MCF 10A (cell line): ENCODE results near the gene TYRO3. TPM values are rescaled to one million over a fixed set of nuclear protein-coding genes. Genes with fewer than 3 reads are reported as not detected.
"Not testable (repeated sequence)": the region's sequence is repeated elsewhere in the genome, so short reads cannot be mapped to it uniquely, and the experiment has no call there.

Experiments
- BruUV-seq: library from RNA; stranded (reverse); fragments of 400-500 nt; replicated peaks from 2 replicates; lab custom pipeline; 2021; lab: Mats Ljungman, UMichigan
- CTCF ChIA-PET: fragments of 300-600 bp; sonication (Branson Sonifier 250); formaldehyde crosslinking; extraction: SDS; loops from one replicate; lab custom pipeline; 2021; ENCODE audit warnings: antibody characterized with exemption, inconsistent platforms; lab: Yijun Ruan, JAX
- POLR2A ChIA-PET: fragments of 300-600, 350-650 bp; sonication (Branson Sonifier 250); formaldehyde crosslinking; extraction: SDS; loops from one replicate; lab custom pipeline; 2020; ENCODE audit warnings: antibody characterized with exemption, inconsistent platforms; lab: Yijun Ruan, JAX
- DNase-seq: peaks from one replicate; pipeline ENCODE4 v3.0.0-alpha.2; 2018; ENCODE audit not compliant: unreplicated experiment
- H3K27ac Mint-ChIP-seq: one replicate; pipeline ENCODE4 v1.8.0; 2022; ENCODE audit warnings: mild to moderate bottlenecking, low read depth, mixed read lengths; ENCODE audit not compliant: unreplicated experiment
- H3K27me3 Mint-ChIP-seq: one replicate; pipeline ENCODE4 v1.8.0; 2022; ENCODE audit warnings: mixed read lengths; ENCODE audit not compliant: insufficient read depth, unreplicated experiment
- H3K36me3 Mint-ChIP-seq: one replicate; pipeline ENCODE4 v1.8.0; 2022; ENCODE audit warnings: mild to moderate bottlenecking, moderate library complexity, mixed read lengths; ENCODE audit not compliant: insufficient read depth, unreplicated experiment
- H3K4me1 Mint-ChIP-seq: one replicate; pipeline ENCODE4 v1.8.0; 2022; ENCODE audit warnings: mixed read lengths; ENCODE audit not compliant: insufficient read depth, unreplicated experiment
- H3K4me3 Mint-ChIP-seq: one replicate; pipeline ENCODE4 v1.8.0; 2022; ENCODE audit warnings: mild to moderate bottlenecking, moderate library complexity, mixed read lengths; ENCODE audit not compliant: unreplicated experiment
- H3K9me3 Mint-ChIP-seq: one replicate; pipeline ENCODE4 v1.8.0; 2022; ENCODE audit warnings: mixed read lengths; ENCODE audit not compliant: unreplicated experiment
- intact Hi-C: fragments of 100-400 bp; cut with micrococcal nuclease; formaldehyde crosslinking; loops from 2 replicates; pipeline ENCODE4 v1.14.1; 2022
- total RNA-seq: library from RNA; stranded (reverse); gene quantifications from 2 replicates; pipeline ENCODE4 v1.2.3, GENCODE V29; 2022
- TF ChIP-seq, protein P1 (sequence below): fragments of 200-600 bp; IDR thresholded peaks from one replicate; pipeline ENCODE4 v1.8.0; 2022; ENCODE audit warnings: antibody characterized with exemption, mild to moderate bottlenecking; ENCODE audit not compliant: unreplicated experiment

The TYRO3 gene
- total RNA-seq, 1 experiment from 2014 or later = 9.7 TPM

DNA sequence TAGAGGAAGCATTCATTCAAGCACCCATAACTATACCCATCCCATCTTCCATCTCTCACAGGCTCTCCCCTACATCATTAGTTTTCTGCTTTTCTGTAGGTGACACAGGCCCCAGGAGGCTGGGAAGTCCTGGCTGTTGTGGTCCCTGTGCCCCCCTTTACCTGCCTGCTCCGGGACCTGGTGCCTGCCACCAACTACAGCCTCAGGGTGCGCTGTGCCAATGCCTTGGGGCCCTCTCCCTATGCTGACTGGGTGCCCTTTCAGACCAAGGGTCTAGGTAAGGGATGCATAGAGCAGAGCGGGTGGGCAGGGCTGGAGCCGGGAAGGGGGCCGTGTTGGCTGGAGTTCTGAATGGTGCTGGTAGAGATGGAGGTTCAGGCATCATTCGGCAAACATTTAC lies 8.2 kb downstream of the TYRO3 start:
- BruUV-seq = no TSS peak
- TF ChIP-seq, protein P1, sequence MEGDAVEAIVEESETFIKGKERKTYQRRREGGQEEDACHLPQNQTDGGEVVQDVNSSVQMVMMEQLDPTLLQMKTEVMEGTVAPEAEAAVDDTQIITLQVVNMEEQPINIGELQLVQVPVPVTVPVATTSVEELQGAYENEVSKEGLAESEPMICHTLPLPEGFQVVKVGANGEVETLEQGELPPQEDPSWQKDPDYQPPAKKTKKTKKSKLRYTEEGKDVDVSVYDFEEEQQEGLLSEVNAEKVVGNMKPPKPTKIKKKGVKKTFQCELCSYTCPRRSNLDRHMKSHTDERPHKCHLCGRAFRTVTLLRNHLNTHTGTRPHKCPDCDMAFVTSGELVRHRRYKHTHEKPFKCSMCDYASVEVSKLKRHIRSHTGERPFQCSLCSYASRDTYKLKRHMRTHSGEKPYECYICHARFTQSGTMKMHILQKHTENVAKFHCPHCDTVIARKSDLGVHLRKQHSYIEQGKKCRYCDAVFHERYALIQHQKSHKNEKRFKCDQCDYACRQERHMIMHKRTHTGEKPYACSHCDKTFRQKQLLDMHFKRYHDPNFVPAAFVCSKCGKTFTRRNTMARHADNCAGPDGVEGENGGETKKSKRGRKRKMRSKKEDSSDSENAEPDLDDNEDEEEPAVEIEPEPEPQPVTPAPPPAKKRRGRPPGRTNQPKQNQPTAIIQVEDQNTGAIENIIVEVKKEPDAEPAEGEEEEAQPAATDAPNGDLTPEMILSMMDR = no peak
- ChIA-PET CTCF (interaction anchor here (1.0 kb wide), 1 partner anchor 9 kb away, joined by 3 read pairs; no protein-coding TSS in a partner anchor), POLR2A (no interaction called here)
- DNase-seq = no peak
- H3K27me3 Mint-ChIP-seq = no peaks in the 10 kb centered on the region
- intact Hi-C loops = no loop called here
- no peaks in the 10 kb centered on the region for H3K36me3 Mint-ChIP-seq
- H3K9me3 Mint-ChIP-seq = no peaks in the 10 kb centered on the region
- no peaks in the 10 kb centered on the region for H3K4me1 Mint-ChIP-seq
- no peak overlapping the region for H3K4me3 Mint-ChIP-seq
- no peak overlapping the region for H3K27ac Mint-ChIP-seq

DNA sequence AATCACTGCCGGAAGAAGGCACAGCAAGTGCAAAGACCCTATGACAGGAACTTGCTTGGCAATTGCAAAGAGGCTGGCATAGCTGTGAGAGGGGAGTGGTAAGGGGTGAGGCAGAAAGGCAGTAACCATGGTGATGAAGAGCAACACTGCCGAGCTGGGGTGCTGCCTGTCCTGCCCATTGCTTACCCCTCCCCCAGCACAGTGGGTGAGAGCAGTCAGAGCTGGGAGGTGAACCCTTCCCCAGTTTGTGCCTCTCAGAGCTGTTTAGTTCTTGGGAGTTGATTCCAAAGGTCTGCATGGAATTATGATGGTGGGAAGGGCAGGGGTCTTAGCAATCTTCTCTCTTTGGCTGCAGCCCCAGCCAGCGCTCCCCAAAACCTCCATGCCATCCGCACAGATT lies 8.8 kb downstream of the TYRO3 start:
- no peaks in the 10 kb centered on the region for H3K27me3 Mint-ChIP-seq
- no peak for DNase-seq
- TF ChIP-seq, protein P1 = no peak
- ChIA-PET POLR2A (no interaction called here), CTCF (interaction anchor here (0.5 to 1.0 kb wide), 2 partner anchors 10 to 36 kb away, joined by 3 read pairs; no protein-coding TSS in a partner anchor)
- no peak overlapping the region for H3K27ac Mint-ChIP-seq
- intact Hi-C loops = no loop called here
- H3K9me3 Mint-ChIP-seq = no peaks in the 10 kb centered on the region
- H3K4me1 Mint-ChIP-seq = no peaks in the 10 kb centered on the region
- no TSS peak for BruUV-seq
- H3K4me3 Mint-ChIP-seq = no peak overlapping the region
- no peaks in the 10 kb centered on the region for H3K36me3 Mint-ChIP-seq

DNA sequence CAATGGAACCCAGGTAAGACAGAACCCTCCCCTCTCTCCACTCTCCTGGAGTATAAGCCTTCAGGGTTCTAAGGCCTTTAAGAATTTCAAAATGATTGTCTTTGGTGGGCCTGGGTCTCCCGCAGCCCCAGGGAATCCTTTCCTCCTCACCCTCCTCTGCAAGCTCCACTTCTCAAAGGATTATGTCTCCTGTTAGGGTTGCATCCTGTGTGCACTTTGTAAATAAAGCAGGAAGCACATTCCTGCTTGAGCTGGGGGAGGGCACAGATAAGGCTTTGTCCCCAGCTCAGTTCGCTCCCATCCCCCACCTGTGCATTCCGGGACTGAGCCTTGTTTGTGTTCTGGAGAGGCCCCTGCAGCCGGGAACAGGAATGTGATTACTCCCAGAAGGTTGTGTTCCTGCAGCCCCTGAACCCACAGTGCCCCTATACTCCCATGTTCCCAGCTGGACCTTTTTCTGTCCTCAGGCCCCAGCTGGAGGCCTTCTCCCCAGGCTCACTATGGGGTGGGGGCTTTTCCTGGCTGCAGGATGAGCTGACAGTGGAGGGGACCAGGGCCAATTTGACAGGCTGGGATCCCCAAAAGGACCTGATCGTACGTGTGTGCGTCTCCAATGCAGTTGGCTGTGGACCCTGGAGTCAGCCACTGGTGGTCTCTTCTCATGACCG lies 9.5 kb downstream of the TYRO3 start:
- TF ChIP-seq, protein P1 = no peak
- intact Hi-C loops = no loop called here
- Mint-ChIP-seq H3K36me3 (no peaks in the 10 kb centered on the region), H3K27me3 (no peaks in the 10 kb centered on the region), H3K4me3 (no peak overlapping the region), H3K27ac (no peak overlapping the region), H3K4me1 (no peaks in the 10 kb centered on the region), H3K9me3 (no peaks in the 10 kb centered on the region)
- no peak for DNase-seq
- no TSS peak for BruUV-seq
- CTCF ChIA-PET = interaction anchor here (0.5 to 1.0 kb wide), 4 partner anchors 10 to 243 kb away, joined by 3 read pairs; no protein-coding TSS in a partner anchor
- POLR2A ChIA-PET = no interaction called here

DNA sequence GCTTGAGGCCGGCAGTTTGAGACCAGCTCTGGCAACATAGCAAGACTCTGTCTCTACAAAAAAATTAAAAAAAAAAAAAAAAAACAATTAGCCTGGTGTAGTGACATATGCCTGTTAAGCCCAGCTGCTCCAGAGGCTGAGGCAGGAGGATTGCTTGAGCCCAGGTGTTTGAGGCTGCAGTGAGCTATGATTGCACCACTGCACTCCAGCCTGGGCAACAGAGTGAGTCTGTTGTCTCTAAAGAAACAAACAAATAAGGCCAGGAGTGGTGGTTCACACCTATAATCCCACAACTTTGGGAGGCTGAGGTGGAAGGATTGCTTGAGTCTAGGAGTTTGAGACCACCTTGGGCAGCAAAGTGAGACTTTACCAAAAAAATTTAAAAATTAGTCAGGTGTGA lies 10.2 kb downstream of the TYRO3 start:
- H3K27me3 Mint-ChIP-seq, H3K36me3 Mint-ChIP-seq, DNase-seq, POLR2A ChIA-PET, BruUV-seq, H3K4me1 Mint-ChIP-seq, CTCF ChIA-PET, intact Hi-C loops, H3K4me3 Mint-ChIP-seq, H3K27ac Mint-ChIP-seq, H3K9me3 Mint-ChIP-seq: not testable (repeated sequence)
